Neutrophil (primary cell): Measurements from ENCODE around the gene TRPV6.

ENCODE experiments used
- H3K27ac ChIP-seq: fragments of 200-600 bp; sonication (generic); 2 replicates; pipeline ENCODE4 v1.5.1; 2016; ENCODE audit warnings: mild to moderate bottlenecking, moderate library complexity
- H3K27me3 ChIP-seq: fragments of 200-600 bp; sonication (generic); 2 replicates; pipeline ENCODE4 v1.6.0; 2016; ENCODE audit warnings: mild to moderate bottlenecking
- H3K36me3 ChIP-seq: fragments of 200-600 bp; sonication (generic); 2 replicates; pipeline ENCODE4 v1.5.1; 2017
- H3K4me1 ChIP-seq, 2 experiments: fragments of 200-600 bp in 1 of 2; sonication (generic) in 1 of 2; 1 replicate in 1 of 2; 2 replicates in 1 of 2; pipeline versions ENCODE4 v1.5.1 to v1.6.1; 2013 to 2016; ENCODE audit warnings: low read depth in 1 of 2, low read length in 1 of 2, mild to moderate bottlenecking in 1 of 2, moderate library complexity in 1 of 2; ENCODE audit not compliant: control insufficient read depth in 1 of 2, insufficient read depth in 1 of 2
- H3K4me3 ChIP-seq, 2 experiments: fragments of 200-600 bp in 1 of 2; sonication (generic) in 1 of 2; 1 replicate in 1 of 2; 2 replicates in 1 of 2; pipeline ENCODE4 v1.5.1; 2013 to 2016; ENCODE audit warnings: low read depth in 1 of 2, low read length in 1 of 2, mild to moderate bottlenecking in 1 of 2, moderate library complexity in 1 of 2
- H3K9me3 ChIP-seq: fragments of 200-600 bp; sonication (generic); 2 replicates; pipeline ENCODE4 v1.5.1; 2016
- TF ChIP-seq, protein P1 (sequence below): fragments of 200-600 bp; sonication (generic); IDR thresholded peaks from 2 replicates; pipeline ENCODE4 v1.5.1; 2016; ENCODE audit warnings: antibody characterized with exemption

Gene TRPV6

DNA sequence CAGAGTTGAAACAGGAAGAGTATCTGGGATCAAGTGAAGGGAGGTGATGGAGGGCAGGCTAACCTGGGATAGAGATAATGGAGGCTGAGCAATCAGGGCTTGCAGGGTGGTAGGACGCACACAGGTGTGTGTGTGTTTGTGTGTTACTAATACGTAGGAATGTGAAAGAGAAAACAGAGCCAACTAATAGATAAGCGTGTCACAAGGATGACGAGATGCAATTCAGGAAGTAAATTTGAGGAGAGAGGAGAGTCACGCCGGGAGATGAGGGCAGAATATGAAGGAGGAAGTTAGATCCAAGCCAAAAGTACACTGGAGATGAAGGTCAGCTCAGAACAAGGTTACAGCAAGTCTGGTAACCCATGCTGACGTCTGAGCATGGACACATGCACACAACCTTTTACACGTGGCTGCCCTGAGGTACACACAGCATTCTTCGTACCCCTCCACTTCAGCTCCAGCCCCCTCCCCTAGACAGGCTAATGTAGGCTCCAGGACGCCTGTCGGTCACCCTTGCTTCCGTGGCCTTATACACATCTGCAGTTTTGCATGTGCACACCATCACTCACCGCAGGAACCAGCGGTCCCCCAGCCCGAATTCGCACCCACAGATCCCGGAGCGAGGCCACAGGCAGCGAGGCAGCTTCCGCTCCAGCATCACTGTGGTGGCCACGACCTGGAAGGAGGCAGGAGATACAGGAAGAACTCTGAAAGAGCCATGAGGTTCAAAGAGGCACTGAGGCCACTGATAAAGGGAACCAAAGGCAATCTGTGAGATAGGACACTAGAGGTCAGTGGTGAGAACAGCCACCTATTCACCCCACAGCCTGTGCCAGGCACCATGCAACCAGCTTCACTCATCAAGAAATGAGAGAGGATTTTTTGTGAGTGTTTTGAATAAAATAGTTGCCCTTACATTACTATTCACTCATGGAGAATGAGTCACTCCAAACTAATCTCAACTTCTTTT, 23.7 kb upstream of the TRPV6 start:
- peak overlapping the region; percentile 36 for H3K27ac ChIP-seq
- H3K4me1 ChIP-seq: peaks cover 7 to 23% of the 10 kb centered on the region in 2 experiments
- H3K4me3 ChIP-seq: no peak overlapping the region
- H3K9me3 ChIP-seq: no peaks in the 10 kb centered on the region
- H3K36me3 ChIP-seq: no peaks in the 10 kb centered on the region
- no peaks in the 10 kb centered on the region for H3K27me3 ChIP-seq
- TF ChIP-seq, protein P1, sequence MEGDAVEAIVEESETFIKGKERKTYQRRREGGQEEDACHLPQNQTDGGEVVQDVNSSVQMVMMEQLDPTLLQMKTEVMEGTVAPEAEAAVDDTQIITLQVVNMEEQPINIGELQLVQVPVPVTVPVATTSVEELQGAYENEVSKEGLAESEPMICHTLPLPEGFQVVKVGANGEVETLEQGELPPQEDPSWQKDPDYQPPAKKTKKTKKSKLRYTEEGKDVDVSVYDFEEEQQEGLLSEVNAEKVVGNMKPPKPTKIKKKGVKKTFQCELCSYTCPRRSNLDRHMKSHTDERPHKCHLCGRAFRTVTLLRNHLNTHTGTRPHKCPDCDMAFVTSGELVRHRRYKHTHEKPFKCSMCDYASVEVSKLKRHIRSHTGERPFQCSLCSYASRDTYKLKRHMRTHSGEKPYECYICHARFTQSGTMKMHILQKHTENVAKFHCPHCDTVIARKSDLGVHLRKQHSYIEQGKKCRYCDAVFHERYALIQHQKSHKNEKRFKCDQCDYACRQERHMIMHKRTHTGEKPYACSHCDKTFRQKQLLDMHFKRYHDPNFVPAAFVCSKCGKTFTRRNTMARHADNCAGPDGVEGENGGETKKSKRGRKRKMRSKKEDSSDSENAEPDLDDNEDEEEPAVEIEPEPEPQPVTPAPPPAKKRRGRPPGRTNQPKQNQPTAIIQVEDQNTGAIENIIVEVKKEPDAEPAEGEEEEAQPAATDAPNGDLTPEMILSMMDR: peak; percentile 43

DNA sequence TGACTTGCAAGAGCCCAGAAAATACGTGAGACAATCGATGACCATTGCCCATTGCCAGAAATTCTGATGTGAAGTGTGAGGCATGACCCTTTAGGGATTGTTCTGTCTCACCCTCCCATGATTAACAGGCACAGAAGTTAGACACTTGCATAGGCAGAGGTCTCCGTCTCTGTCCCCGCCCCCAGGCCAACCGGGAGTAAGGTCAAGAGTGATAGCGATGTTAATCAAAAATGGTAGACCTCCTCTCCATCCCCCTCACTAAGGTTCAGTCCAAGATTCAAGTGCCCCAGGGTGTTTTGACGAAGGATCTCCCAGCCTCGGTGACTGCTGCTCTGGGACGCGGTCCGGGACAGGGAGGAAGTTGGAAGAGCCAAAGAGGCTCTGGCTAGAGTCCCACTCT, 22.7 kb upstream of the TRPV6 start:
- H3K4me1 ChIP-seq: peaks cover 7 to 23% of the 10 kb centered on the region in 2 experiments
- H3K9me3 ChIP-seq: no peaks in the 10 kb centered on the region
- TF ChIP-seq, protein P1: no peak
- no peak overlapping the region for H3K4me3 ChIP-seq
- no peak overlapping the region for H3K27ac ChIP-seq
- no peaks in the 10 kb centered on the region for H3K27me3 ChIP-seq
- no peaks in the 10 kb centered on the region for H3K36me3 ChIP-seq

DNA sequence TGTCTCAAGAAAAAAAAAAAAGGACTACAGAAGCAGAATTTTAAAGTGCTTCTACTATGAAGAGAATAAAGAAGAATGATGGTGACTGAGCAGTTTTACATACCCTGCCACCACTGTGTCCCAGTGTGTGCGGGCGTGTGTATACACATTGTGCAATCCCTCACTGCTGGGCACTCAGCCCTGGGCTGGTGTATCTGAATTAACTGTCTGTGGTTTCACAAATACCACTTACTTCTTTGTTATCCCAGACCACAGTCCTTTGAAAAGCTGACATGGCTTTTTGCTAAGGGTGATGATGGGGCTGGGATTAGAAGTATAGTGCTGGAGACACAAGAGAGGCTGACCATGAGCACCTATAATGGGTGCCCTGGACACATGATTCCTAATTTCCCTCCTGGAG, 21.1 kb upstream of the TRPV6 start:
- Histone ChIP-seq H3K27ac (no peak overlapping the region), H3K4me1 (peaks cover 7 to 23% of the 10 kb centered on the region in 2 experiments), H3K4me3 (no peak overlapping the region), H3K9me3 (no peaks in the 10 kb centered on the region), H3K36me3 (no peaks in the 10 kb centered on the region), H3K27me3 (no peaks in the 10 kb centered on the region)
- TF ChIP-seq, protein P1: no peak

DNA sequence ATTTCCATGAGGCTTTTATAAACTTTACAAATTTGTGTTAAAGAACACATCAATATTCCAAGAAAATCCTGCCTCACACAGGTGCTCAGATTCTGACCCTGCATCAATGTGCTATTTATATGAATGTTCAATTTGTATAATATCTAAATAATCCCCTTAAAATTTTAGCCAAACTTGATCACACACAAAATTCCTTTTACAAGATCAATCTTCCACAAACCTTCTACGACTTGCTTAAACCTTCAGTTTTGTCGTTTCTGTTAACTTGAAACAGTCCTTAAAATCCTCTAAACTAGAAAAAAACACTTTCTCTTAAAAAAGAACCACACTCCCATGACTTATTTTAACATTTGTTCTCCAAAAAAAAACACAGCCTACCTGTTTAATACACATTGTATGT, 20.2 kb upstream of the TRPV6 start:
- H3K36me3 ChIP-seq: no peaks in the 10 kb centered on the region
- H3K27me3 ChIP-seq: no peaks in the 10 kb centered on the region
- TF ChIP-seq, protein P1: no peak
- no peak overlapping the region for H3K4me3 ChIP-seq
- H3K27ac ChIP-seq: no peak overlapping the region
- no peaks in the 10 kb centered on the region for H3K9me3 ChIP-seq
- peaks cover 7 to 22% of the 10 kb centered on the region in 2 experiments for H3K4me1 ChIP-seq

DNA sequence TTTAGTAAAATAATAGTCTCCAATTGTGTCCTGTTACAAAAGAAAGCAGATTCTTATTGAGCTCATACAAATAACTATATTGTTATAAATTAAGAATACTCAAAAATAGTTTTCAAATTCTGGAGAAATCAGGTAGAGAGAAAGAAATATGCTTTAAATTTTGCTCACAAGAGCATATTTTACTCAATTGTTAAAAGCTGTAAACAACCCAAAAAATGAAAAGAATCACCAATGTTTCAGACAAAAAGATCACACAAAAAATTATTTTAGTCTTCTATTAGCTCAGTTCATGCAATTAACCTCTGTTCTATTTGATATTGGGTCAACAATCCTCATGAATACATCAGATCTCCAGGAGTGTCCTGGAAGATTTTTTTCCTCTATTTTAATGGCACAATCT, 18.6 kb upstream of the TRPV6 start:
- Histone ChIP-seq H3K9me3 (no peaks in the 10 kb centered on the region), H3K27me3 (no peaks in the 10 kb centered on the region), H3K4me1 (peaks cover 0 to 6% of the 10 kb centered on the region in 2 experiments), H3K36me3 (no peaks in the 10 kb centered on the region), H3K4me3 (no peak overlapping the region), H3K27ac (no peak overlapping the region)
- TF ChIP-seq, protein P1: no peak
